Stimulated activated CD4-positive, alpha-beta T cell treated with anti-CD3 and anti-CD28 coated beads, Interleukin-4, amount 100 ng/mL, for 4 hours (primary cell): ENCODE measurements around the gene DNMT3A.
"Not testable (repeated sequence)": the region's sequence is repeated elsewhere in the genome, so short reads cannot be mapped to it uniquely, and the experiment has no call there.

Experiments used
- DNase-seq, 2 experiments: peaks; one replicate each; pipeline ENCODE4 v3.0.0-alpha.2; 2020

DNMT3A gene

DNA sequence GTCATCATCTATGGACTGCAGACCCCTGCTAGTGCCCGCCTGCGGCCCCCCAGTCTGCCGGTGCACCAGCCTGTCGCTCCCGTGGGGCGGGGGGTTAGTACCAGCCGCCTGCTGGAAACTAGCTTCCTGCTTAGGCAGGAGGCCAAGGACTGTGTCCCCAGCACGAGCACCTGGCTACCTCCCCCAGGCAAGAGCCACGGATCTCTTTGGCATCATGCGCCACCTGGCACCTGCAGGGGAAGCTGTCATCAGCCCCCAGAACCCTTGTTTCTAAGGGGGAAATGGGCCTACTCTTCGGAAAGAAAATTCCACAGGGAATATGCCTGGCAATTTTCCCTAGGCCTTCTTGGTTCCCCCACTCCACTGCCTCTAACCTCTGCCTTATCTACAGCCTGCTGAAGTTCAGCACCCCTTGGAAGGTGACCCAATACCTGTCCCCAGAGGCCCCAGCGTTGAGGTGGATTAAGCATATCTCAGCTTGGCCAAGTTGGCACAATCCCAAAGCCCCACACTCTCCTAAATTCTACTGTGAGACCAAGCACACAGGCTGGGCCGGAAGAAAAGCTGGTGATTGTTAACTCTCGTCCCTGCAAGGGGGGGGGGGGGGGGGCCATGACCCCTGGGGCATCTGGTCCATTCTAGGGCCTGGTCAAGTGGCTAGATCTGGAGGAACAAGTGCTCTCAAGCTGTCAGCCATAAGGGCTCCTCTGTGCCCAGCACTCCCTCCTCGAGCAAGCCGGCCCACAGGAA, 111.4 kb downstream of the DNMT3A start:
- no peak for DNase-seq

DNA sequence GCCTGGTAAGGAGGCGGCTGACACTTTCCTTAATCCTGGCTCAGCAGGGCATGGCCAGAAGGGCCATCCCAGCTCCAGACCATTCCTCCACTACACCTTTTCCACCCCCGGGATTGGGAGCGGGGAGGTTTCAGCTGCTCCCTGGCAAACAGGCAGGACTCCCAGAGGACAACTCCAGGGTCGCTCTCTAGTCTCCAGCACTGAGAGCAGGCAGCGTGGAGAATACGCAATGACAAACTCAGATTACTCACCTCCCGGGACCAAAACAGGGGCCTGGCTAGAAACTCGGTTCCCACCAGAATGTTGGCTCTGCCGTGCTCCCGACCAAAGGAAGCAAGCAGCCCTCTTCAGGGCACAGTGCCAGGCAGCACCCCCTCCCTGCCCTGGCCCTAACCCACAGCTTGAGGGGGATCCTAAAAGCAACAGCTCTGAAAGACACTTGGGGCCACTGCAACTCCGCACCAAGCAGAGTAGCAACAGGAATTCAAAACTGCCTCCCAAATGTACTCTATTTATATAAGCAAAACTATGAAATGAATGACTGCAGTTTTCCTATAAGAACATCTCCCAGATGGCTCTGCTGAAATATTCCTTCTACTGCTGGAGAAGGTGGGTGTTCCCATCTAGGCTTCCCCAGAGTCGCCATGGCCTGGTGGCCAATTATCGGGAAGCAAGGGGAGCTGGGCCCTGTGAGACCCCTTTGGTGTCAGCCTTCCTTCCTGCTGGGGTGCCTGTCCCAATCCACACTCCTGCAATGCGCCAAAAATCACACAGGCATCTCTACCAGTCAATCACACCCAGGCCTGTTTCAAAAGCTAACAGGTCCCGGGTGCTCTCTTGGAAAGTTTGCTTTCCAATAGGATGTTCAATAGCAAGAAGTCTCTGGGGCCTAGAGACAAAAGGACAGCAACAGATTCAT, 112.2 kb downstream of the DNMT3A start:
- no peak for DNase-seq

DNA sequence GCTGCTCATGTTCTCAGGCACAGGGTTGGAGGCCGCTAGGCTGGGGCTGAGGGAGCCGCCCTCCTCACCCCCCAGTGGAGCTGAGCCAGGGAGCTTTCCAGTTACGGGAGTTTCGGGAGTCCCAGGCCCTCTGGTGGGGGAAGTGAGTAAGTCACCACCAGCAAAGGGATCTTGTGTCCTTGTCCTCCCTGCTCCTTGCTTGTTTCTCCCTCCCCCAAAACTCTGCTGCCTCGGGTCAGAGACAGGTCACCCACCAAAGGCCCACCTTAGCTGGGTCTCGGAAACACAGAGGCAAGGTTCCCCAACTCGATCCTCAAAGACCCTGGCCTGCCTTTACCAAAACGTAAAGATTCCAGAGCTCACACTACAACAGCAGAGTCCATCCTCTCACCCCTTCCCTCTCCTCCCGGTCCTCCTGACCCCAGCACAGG, 112.9 kb downstream of the DNMT3A start:
- DNase-seq: no peak

DNA sequence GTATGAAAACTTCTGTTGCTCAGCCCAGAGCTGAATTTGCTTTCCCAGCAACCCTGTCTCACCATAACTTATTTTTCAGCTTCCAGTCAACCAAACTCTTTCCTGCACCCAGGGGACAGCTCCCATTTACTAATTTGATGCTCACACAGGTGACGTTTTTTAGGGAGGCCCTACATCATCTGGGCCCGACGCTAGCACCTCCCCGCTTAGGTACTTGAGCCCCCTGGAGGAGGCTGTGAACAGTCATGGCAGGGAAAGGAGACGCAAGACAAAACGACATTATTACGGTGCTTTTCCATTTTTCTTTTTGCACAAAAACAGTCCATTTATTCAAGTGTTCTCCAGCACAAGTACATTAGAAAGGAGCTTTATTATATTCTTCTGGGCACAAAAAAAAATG, 114.1 kb downstream of the DNMT3A start:
- no peak for DNase-seq

DNA sequence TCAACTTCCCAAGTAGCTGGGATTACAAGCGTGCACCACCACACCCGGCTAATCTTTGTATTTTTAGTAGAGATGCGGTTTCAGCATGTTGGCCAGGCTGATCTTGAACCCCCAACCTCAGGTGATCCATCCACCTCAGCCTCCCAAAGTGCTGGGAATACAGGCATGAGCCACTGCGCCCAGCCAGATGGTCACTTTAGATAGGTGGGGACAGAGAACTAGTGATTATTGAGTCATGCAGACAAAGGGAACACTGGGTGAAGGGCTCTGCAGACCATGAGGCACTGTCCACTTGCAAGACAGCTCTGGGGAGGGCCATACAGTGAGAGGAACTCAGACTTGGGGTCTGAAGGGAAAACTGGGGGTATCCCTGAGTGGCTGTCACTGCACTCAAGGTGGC, 114.9 kb downstream of the DNMT3A start:
- no peak for DNase-seq

DNA sequence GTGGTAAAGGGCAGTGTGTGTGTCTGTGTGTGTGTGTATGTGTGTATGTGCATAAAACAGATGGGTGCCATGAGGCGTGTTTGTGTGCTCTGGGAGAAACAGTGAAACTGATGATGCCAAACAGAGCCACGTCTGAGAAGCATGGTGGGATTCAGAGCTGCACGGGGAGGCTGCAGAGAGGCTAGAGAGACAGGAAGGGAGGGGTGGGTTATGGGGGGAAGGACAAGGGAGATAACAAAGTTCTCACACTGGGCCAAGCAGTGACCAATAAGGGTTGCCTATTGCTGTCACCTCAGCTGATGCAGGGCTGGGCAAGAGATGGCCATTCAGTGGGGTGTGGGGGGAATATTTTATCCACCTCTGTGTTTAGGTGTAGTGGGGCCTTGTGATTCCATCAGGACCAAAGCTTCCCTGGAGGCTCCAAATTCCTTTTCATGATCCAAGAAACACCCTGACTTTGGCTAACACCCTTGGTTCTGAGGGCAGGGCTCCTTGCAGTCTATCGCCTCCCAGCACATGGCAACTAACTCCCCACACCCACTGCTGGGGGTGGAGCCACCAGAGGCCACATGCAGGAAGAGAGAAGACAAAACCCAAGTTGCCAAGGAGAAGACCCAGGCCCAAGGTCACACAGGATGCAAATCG, 119.1 kb downstream of the DNMT3A start:
- DNase-seq: no peak

DNA sequence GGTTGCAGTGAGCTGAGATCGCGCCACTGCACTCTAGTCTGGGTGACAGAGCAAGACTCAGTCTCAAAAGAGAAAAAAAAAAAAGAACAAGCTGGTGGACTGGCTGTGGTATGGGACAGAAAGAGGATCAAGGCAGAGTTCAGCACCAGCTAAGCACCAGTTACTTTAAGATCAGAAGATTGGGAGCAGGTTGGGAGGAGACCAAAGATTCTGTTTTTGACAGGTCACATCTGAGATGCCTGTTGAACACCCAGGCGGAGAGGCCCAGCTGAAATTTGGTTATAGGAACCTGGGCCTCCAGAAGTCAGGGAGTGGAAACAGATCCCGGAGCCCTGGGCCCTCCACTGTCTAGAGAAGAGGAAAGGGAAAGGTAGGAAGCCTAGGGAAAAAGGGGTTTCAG, 120.1 kb downstream of the DNMT3A start:
- DNase-seq: no peak

DNA sequence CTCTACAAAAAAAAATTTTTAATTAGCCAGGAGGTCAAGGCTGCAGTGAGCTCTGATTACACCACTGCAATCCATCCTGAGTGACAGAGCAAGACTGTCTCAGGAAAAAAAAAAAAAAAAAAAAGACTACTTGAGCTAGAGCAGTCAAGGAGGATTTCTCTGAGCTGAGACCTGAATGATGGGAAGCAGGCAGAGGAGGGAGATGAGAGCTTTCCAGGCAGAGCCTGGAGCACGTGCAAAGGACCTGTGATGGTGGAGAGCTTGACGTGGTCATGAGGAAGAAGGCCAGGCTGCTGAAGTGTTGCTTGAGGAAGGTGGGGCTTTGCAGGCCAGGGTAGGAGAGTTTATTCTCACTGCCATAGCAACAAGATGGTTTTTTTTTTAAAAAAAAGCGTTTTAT, 121.4 kb downstream of the DNMT3A start:
- no peak for DNase-seq

DNA sequence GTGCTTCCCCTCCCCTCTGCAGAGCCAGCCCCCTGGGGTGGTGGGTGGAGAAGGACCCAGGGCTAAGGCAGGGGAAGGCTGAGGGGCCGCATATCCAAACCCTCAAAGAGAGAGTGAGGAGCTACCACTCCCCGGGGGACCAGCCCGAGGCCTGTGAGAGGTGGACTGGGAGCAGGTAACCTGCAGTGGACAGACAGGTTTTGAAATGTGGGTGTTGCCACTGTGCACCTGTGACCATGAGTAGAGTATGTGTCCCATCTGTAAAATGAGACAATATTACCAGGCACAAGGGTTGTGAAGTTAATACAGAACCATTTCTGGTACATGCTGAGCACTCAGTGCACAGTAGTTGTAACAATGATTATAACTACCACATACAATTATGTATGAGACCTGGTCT, 122.1 kb downstream of the DNMT3A start:
- no peak for DNase-seq

DNA sequence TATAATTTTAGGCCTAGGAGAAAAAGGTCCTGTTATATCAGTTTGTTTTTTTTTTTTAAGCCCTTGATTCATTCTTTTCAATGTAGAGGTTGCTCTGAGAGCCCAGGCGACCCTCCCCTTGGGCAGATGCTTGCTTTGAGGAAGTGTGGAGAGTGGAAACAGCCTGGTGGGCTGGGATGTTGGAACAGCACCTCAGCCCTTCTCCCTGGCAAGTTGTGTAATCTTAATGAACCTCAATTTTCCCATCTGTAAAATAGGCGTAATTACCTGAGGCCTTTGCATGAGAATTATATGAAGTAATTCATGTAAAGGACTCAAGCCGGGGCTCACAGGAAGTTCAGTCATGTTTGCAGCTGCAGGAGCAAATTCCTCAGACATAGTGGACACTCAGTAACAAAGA, 123.6 kb downstream of the DNMT3A start:
- no peak for DNase-seq

DNA sequence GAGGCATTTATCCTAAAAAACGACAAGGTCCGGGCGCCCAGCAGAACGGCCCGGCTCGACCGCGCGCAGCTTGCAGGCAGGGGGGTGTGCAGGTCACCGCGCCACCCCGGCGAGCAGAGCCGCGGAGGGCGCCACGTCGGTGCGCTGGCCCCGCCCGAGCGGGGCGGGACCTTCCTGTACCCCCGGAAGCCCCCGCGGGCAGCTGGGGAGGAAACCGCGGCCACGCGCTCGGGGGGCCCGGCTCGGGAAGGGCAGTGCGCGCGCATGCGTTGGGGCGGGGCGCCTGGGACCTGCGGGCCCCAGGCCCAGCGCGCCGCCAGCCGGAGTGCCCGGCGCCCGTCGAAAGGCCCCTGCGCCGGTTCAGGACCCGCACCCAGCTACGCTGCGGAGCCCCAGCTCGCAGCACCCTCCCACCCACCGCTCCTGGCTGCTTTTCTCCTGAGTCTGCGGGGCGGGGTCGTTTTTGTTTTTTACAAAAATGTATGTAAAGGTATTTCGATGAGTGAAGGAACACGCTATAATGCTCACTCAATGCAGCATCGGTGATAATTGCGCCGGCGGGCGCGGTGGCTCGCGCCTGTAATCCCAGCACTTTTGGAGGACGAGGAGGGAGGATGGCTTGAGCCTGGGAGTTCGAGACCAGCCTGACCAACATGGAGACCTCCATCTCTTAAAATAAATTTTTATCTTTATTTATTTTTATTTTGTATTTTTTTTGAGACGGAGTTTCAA, 125.6 kb downstream of the DNMT3A start:
- DNase-seq: peak; percentile 84 to 88

DNA sequence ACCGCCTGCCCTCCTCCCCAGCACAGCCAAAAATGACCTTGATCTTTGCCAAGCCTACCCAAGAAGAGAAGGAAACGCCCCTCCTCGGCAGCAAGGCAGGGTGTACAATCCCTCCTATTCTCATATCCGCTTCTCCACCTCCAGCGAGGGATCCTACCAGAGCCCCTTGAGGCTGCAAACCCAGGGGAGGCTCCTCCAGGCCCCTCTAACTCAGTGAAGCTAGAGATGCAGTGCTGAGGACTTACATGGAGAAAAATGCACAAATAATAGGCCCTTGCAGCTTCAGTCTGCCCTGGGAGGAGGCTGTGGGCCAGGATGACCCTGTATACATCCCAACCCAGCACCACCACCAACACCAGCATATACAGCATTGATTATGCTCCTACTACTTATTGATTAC, 126.5 kb downstream of the DNMT3A start:
- DNase-seq: no peak

DNA sequence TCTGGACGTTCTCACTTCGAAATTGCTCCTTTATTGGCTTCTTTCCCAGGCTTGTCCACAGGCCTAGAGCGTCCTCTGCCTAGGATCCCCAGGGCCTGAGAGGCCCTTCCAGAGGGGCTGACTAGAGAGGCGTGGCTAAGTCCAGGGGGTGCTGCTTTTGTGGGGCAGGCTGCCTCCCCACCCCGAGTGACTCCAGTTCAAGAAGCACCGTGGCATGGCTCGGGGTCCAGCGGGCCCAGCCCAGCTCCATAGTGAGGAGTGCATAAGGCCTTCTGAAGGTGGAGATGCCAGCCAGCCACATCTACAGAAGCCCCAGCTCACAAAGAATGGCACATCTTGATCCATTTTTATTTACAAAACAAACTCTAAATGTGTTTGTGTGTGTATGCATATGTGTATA, 128.5 kb downstream of the DNMT3A start:
- no peak for DNase-seq

DNA sequence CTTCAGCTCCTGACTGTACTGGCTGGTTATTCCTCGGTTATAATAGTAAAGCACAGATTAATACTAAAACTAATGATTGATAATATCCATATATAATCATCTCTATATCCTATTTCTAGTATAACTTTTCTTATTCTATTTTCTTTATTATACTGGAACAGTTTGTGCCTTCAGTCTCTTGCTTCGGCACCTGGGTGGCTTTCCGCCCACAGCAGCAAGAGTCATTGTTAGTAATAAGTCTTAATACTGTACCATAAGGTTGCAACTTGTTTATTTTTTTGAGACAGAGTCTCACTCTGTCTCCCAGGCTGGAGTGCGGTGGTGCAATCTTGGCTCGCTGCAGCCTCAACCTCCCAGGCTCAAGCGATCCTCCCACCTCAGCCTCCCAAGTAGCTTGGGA, 130.8 kb downstream of the DNMT3A start:
- DNase-seq: not testable (repeated sequence)

DNA sequence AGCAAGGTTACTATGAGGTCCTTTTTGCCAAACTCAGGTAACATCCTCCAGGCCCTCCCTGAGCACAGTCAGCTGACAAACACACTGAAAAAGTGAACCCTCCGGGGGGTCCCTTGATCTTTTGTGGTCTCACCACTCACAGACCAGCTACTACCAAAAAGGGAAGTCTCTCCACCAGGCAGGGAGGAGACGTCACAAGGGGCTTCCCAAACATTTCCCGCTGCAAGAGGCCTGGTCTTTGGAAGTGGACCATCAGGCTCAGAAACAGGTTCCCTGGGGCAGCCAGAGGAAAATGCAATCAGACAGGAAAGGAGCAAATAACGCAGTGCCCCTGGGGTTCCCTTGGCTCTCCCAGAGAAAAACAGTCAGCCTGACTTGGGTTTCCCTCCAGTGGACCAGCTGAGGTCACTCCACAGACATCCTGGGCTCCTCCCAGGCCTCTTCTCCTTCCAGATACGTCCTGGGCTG, 134.6 kb downstream of the DNMT3A start:
- no peak for DNase-seq

DNA sequence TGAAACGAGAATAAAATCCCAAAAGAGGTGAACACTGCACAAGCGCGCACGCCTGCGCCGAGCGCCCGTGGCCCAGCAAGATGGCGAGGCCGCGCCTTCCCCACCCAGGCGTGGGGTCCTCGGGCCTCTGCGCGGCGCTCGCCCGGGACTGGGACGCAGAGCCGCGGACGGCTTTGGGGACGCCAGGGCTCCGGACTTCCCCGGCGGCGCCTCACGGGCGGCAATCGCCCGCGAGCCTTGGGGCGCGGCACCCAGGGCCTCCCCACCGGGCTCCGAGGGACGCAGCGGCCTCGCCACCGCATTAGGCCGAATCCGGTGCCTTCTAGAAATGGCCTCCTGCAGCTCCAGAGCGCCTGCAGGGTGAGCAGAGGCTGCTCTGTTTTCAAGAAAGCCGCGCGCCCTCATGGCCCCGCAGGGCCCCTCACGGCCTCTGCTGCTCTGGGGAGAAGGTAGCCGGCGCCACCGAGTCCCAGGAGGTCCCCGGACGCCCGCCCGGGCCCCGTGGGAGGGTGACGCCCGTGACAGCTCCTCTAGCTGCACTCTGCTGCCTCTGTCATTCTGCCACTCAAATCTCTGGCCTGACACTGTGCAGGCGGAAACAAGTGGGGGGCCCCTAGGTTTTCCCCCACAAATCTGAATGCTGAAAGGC, 137.4 kb downstream of the DNMT3A start:
- DNase-seq: peak; percentile 17

DNA sequence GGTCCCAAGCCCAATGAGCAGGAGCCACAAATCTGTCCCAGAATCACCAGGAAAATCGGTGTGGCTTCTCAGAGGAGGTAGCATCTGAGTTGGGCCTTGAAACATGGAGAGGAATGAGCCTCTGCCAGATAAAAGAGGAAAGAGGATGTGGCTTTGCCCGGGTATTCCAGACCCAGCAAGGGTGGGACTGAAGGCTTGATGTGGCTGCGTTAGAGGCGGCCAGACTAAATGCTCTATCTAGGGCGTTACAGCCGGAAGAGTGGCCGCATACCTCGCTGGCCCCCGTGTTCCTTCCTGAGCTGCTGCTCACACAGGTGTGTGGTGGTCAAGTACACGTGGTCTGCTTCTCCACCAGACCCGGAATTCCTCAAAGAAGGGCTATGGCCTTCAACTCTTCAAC, 139.4 kb downstream of the DNMT3A start:
- DNase-seq: no peak

DNA sequence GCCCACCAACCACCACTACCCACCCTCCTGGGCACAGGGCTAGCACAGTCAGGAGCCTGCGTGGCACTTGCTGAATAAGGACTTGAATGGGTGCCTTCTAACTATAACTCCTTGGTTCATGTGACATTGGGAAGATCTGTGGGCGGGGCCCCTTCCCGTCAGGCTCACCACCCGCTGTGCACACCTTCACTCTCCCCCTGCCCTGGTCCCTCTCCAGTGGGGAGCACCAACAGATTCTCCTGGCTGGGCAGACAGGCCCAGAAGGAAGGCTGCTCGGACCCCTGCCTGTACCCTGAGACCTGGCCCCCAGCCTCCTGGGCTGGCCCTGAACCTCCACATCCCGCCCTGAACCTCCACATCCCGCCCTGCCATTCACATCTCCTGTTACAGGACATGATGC, 139.9 kb downstream of the DNMT3A start:
- DNase-seq: no peak

DNA sequence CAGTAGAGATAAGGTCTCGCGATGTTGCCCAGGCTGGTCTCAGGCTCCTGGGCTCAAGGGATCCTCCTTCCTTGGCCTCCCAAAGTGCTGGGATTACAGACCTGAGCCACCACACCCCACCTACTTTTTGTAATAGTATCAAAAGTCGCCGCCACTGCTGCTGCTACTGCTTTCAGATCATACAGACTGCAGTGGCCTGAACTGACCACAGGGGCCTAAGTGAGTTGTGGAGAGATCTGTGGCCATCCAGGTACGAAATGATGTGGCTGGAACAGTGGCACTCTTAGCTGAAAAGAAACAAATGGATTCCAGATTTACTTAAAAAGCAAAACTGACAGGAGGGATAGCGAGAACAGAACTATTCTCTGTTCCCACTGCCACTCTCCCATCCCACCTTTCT, 140.5 kb downstream of the DNMT3A start:
- DNase-seq: no peak

DNA sequence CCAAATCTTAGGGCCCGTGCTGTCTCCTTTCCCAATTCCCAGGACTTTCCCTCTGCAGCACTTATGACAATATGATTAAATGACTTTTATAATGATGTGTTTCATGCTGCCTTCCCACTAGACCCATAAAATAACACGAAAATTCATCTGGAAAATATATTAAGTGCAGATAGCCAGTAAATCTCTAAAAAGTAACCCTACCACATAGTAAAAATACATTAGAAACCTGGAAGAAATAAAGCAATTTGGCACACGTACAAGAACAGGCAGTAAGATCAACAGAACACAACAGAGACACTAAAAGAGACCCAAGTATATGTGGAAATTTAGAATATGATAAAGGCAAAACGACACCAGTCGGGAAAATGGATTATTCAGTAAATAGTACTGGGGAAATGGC, 143.1 kb downstream of the DNMT3A start:
- DNase-seq: no peak

DNA sequence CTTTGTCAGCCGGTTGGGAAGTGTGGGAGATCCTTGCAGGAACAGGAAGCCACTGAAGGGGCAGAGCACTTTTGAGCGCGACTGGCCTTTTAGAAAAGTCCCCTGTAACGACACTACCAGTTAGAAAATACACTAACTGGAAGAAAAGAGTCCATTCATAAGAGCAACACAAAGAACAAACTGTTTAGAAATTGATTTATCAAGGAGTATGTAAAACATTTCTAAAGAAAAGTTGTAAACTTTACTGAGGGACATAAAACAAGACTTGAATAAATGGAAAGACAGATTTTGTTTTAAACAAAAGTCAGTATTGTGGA, 143.6 kb downstream of the DNMT3A start:
- DNase-seq: no peak
